D721Med (cell line): ENCODE results near the gene CASTOR2.
"Not testable (repeated sequence)": the region's sequence is repeated elsewhere in the genome, so short reads cannot be mapped to it uniquely, and the experiment has no call there.

ENCODE experiments used
- DNase-seq: peaks from one replicate; pipeline ENCODE4 v3.0.0; 2011; ENCODE audit warnings: low spot score; ENCODE audit not compliant: insufficient read length
- FAIRE-seq: peaks from 2 replicates; lab custom pipeline; 2011; peaks lifted over from hg19 to GRCh38; lab: Jason Lieb, UNC

CASTOR2 gene

DNA sequence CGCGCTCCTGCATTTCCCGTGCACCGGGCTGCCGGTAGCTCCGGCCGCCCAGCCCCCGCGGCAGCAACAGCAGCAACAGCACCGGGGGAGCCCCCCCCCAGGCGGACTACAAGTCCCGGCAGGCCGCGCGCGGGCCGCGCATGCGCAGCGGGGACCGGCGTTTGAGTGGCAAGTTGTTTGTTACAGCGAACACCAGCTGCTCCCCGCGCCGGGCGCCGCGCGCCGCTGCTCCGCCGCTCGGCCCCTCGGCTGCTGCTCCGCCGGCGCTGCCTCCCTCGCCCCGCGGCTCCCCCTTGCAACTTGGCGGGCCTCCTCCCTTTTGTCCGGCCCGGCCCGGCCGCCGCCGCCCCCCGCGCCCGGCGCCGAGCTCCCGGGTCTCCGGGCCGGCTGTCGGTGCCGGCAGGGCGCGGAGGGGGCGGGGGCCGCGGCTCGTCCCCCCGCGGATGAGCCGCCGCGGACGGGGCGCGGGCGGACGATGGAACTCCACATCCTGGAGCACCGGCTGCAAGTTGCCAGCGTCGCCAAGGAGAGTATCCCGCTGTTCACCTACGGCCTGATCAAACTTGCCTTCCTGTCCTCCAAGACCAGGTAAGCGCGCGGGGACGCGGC lies at the start of gene CASTOR2:
Gene CASTOR2, plus strand, starts transcription at position 195 of the 609 bp plus-strand sequence. Its CDS starts 281 bp downstream, at position 476.
- DNase-seq, FAIRE-seq: not testable (repeated sequence)

DNA sequence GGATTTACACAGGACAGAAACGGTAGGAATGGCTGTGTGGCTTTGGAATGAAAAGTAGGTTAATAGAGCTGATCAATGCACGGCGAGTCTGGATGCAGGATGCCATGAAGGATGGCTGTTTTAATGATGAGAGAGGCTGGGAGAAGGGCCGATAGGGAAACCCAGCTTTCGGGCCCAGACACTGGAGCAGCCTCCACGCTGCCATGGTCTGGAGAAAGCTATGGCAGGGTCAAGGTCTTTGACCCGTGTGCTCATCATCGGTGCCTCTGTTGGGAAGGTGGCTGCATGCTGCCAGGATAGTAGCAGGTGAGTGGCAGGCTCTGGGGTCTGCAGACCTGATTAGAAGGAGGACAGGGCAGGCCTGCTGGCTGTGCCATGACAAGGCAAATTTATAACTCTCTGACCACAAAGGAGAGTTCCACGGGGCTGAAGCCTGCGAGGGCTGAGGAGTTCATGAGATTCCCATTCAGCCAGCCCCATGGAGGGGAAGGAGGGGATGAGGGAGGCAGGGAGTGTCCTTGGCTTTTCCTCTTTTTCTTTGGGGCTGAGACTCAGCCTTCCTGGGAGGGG lies 42.1 kb upstream of the CASTOR2 start:
- DNase-seq, FAIRE-seq: not testable (repeated sequence)

DNA sequence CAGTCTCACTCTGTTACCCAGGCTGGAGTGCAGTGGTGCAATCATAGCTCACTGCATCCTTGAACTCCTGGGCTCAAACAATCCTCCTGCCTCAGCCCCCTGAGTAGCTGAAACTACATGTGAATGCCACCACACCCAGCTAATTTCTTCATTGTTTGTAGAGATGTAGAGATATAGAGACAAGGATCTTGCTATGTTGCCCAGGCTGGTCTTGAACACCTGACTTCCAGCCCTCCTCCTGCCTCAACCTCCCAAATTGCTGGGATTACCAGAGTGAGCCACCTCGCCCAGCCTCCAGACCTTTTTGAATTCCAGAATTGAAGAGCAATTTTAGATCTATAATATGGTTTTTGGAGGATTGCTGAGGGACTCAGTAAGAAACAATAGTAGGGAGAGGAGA lies 40.9 kb upstream of the CASTOR2 start:
- not testable (repeated sequence) for DNase-seq, FAIRE-seq

DNA sequence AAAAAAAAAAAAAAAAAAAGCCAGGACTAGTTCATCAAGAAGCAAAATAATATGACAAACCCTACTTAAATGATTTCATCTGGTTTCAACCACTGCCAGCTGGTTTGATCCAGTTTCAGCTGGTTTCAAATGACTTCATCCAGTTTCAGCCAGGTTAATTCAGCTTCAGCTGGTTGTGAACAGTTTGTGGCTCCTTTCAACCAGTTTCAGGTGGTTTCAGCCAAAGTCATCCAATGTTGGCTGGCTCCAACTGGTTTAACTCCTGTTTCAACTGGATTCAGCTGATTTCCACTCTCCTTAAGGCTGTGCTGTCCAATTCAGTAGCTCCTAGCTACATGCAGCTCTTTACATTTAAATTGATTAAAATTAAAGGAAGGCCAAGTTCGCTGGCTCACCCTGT lies 37.5 kb upstream of the CASTOR2 start:
- not testable (repeated sequence) for DNase-seq, FAIRE-seq

DNA sequence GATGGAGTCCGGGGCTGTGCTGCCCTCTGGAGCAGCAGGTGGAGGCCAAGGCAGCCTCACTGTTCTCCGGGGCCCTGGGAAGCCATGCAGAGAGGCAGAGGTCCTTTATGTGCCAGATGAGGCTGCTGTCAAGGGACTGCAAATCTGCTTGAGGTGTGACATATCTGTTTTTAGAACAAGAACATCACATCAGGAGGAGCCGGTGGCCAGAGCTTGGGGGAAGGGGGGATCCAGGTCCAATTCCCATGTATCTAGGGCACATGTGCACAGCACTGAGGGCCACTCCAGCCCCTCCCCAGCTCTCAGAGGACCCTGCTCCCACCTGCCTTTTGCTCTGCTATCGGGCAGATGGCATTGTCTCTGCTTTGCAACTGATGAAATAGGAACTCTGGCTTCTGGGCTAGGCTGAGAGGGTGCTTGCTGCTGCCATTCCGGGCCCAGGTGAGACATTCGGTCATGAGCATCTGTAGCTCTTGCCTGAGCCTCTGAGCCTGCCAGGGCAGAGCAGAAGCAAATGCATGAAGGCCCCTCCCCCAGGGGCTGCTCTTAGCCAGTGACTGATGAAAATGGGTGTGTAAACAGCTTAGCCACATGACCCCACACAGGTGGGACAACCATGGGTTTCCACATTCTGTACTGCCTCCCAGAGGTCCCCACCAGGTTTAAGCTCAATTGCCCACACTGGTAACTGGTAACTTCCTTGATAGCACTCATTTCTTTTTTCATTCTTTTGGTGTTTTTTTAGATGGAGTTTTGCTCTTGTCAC lies 32.8 kb upstream of the CASTOR2 start:
- DNase-seq, FAIRE-seq: not testable (repeated sequence)

DNA sequence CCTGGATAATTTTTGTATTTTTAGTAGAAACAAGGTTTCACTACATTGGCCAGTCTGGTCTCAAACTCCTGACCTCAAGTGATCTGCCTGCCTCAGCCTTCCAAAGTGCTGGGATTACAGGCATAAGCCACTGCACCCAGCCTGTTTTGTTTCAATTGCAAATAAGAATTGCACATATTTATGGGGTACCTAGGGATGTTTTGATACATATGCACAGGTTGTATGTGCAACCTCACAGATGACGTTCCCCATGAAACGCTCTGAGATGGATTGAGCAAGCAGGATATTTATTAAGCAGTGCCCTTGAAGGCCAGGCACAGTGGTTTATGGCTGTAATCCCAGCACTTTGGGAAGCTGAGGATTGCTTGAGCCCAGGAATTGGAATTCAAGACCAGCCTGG lies 25.1 kb upstream of the CASTOR2 start:
- not testable (repeated sequence) for FAIRE-seq, DNase-seq

DNA sequence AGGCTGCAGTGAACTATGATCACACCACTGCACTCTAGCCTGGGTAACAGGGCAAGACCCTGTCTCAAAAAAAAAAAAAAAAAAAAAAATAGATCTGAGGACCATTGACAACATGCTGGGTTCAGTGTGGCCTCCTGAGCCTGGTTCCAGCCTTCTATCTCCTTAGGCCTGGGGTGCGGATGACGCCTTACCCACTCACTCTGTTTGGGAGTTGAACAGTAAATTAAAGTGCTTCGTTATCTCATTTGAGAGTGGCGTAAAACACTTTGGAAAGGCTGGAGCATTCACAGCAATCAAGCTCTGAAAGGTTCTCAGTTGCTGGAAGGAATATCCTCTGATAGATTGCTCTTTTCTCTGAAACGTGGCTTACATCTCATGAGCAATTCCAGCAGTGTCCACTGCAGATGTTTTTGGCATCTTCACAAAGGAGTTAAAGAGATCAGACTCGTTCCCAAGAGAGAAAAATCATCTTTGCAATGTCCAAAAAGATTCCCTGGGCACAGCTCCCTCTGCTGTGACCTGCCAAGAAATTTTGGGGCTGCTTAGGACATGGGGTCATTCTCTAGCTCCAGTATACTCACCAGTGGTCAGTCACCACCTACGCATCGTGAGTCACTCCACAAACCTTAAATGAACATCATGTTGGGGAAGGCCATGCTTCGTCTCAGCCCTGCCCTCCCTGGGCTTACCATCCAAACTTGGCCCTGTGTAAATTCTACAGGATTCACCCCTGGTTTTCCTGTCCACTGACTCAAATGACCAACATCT lies 23.0 kb upstream of the CASTOR2 start:
- FAIRE-seq = not testable (repeated sequence)

DNA sequence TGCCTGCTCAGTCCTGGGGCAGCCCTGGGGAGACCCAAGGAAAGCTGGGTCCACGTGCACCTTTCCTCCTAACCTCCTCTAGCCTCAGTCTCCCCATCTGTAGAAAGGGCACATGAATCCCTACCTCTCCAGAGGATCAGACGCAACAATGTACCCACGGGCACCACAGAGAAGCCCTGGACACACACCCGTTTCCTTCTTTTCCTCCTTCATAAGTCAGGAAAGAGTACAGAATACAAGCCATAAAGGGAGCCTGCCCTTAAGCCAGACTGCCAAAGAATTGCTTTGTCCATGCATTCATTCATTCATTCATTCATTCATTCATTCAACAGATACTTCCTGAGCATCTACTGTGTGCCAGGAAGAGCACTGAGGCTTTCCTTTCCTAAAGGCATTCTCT lies 20.6 kb upstream of the CASTOR2 start:
- FAIRE-seq, DNase-seq: not testable (repeated sequence)

More for the DNA sequence above, 23.0 kb upstream of the CASTOR2 start:
- not testable (repeated sequence) for DNase-seq

DNA sequence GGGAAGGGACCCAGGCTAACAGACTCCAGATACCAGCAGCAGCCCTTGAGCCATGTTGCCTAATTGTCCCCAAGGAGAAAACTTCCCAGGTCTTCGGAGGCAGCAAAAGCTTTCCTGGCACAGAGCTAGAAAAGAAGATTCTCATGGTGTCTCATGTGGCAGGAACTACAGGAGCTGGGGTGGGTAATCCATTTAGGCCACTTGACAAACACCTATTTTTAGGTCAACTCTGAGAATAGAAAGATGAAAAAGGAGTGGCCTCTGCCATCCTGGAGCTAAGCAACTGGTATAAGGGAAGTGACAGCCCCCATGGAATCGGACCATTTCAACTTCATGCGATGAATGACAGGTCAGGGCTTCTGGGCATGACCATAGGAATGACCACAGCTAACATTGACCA lies 16.8 kb upstream of the CASTOR2 start:
- DNase-seq, FAIRE-seq: not testable (repeated sequence)

DNA sequence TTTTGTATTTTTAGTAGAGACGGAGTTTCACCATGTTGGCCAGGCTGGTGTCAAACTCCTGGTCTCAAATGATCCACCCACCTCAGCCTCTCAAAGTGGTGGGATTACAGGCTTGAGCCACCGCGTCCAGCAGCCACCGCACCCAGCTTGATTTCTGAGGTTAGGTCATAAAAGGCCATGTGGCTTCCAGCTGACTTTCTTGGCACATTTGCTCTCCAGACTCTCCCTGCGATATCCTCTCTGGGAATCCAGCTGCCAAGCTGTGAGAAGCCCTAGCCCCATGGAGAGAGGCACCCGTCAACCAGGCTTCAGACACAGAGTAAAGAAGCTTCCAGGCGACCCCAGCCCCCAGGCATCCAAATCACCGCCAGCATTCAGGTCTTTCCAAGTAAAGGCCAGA lies 10.7 kb upstream of the CASTOR2 start:
- FAIRE-seq, DNase-seq: not testable (repeated sequence)

DNA sequence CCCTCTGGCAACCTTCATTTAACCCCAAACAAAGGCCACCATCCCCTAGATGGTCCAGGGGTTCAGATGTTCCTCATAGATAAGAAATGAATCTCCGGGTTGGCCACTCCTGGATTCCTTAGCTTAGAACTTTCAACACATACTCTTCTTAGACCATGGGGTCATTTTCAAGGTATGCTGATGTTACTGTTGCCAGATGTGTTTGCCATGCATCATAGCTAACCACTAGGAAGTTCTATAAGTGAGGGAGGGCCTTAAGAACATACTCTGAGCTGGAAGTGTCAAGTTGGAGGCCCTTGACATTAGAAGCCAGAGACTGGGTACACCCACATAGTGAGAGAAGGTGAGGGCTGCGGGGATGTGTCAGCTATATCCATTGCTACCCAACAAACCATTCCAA lies 6.2 kb upstream of the CASTOR2 start:
- not testable (repeated sequence) for DNase-seq, FAIRE-seq

DNA sequence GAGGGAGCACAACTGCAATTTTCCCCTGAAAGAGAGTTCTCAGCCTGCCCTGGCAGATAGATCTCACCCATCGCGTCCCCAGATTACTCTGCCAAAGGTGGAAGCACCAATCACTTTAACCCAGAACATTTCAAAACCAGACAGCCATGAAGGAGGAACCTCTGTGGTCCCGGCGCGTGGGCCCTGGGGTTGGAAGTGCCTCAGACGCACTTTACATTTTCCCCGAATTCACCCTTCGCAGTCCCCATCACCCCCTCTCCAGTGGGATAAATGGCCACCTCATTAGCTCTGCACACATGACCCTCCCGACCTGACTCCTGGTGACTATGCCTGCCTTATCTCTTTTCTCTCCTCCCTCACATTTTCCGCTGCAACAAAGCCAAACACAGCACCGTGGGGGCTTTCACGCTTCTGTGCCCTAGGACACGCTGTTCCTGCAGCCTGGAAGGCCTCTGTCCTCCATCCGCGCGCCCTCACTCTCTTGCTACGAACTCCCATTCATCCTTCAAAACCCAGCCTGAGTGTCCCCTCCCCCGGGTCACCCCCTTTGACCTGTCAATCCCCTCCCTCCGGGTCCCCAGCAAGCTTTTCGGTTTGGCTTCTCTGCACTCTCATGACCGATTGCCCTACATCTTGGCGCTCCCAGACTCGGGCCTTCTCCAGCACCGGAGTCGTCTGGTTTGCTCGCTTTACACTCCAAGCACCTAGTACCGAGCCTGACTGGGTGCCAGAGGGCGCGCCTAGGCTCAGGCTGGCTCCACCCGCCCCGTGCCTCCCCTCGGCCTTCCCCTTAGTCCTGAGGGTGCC lies 598 bp upstream of the CASTOR2 start:
- not testable (repeated sequence) for FAIRE-seq, DNase-seq

DNA sequence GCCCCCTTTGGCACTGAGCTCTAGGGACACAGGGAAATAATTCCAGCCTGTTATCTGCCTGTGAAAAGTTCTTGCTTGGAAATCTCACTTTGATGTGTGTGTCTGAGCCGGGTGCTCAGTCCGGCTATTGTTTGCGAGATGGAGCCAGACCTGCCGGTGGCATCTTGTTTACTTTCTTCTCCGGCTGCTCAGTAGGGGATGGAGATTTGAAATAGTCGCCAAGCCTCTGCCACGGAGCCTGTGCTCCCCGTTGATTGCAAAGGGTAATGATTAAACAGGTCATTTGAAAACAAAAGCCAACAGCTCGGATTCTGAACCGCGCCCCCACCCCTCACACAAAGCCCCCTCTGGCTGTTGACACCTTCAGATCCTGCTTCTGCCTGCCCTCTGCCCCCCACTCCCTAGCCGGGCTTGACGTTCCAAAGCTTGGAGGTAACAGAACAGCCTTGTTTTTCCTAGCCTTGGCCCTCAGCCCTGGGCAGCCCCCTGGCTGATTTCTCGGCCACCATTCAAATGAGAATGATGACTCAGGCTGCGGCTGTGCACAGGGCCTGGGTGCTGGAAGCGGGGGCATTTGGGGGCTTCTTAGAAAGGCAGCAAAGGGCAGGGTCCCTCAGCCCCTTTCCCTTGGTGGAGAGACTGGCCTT lies 1.8 kb downstream of the CASTOR2 start:
- FAIRE-seq, DNase-seq: not testable (repeated sequence)

DNA sequence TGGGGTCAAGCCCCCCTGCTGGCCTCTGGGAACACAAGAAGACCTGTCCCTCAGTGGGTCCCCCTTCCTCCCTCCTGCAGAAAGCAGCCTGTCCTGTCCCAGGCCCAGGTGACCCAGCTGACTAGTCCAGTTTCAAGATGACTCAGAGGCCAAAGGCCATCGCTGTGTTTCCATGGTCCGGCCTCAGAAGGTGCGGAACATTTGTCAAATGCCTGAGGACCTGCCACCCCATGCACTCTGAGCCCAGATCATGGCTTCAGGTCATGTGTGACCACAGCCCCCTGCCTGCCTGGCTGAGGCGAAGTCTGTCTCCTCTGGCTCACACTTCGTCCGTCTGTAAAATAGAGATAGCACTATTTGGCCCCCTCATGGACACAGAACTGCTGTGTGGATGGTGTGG lies 2.4 kb downstream of the CASTOR2 start:
- not testable (repeated sequence) for DNase-seq, FAIRE-seq

DNA sequence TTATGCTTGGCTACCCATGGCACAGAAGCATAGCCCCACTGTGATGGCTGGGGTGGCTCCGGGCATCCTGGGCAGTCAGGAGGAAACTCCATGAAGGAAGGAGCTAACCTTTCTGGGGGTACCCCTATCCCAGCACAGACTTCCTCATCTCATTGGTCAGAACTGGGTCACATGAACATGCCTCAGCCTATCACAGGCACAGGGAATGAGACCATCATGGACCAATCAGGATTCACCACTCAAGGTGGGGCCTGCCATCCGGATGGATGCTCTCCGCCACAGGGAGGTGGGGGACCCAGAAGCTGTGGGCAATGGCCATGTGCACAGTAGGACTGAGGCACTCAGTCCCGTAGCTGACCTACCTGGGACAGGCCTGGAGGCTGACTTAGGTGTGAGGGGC lies 6.9 kb downstream of the CASTOR2 start:
- DNase-seq, FAIRE-seq: not testable (repeated sequence)

DNA sequence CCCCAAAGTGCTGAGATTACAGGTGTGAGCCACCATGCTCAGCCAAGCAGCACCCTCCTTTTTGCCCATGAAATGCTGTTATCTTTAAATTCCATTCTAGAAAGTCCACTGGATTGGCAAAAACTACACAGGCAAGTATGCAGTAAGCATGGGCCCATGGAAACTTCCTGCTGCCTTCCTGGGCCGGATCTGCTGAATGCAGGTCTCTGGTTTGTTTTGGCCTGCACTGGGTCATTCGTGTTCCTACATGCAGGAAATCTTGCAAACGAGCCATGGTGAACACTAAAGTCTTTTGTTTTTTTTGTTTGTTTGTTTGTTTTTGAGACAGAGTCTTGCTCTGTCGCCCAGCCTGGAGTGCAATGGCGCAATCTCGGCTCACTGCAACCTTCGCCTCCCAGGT lies 7.9 kb downstream of the CASTOR2 start:
- not testable (repeated sequence) for FAIRE-seq, DNase-seq

DNA sequence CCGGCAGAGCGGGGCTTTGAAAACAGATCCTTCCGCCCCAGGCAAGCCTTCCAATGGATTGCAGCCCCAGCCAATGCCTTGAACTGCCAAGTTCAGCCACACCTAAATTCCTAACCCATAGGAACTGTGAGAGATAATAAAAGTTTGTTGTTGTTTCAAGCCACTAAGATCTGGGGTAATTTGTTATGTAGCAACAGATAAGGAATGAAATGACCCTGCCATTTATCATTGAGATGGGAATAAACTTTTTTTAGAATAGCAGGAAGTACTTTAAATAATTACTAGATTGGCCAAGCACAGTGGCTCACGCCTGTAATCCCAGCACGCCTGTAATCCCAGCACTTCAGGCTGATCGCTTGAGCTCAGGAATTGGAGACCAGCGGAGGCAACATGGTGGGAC lies 11.5 kb downstream of the CASTOR2 start:
- DNase-seq, FAIRE-seq: not testable (repeated sequence)

DNA sequence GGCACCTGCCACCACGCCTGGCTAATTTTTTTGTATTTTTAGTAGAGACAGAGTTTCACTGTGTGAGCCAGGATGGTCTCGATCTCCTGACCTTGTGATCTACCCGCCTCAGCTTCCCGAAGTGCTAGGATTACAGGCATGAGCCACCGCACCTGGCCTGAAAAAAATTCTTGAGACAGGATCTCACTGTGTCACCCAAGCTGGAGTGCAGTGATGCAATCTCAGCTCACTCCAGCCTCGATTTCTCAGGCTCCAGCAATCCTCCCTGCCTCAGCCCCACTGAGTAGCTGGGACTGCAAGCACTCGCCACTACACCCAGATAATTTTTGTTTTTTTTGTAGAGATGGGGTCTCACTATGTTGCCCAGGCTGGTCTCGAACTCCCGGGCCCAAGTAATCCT lies 13.0 kb downstream of the CASTOR2 start:
- not testable (repeated sequence) for DNase-seq, FAIRE-seq
